Right renal pelvis (tissue), 4 donors: ENCODE data around the gene ASPN. TPM values are rescaled to one million over a fixed set of nuclear protein-coding genes. Genes with fewer than 3 reads are reported as not detected.

ENCODE experiments used
- DNase-seq, 4 donors: peaks; one replicate each; pipeline ENCODE4 v3.0.0-alpha.2; 2013; ENCODE audit warnings: low read depth in 4 of 4, low spot score in 3 of 4, missing footprints in 1 of 4
- polyA plus RNA-seq, 4 donors: library from polyadenylated mRNA; unstranded; fragments of 120-200 nt; gene quantifications; one replicate each; pipeline ENCODE4 v1.2.1, GENCODE V29; 2013; ENCODE audit not compliant: insufficient read length in 4 of 4

ASPN gene
- polyA plus RNA-seq, 4 donors: 16.8 to 25.1 (median 19.7) TPM

DNA sequence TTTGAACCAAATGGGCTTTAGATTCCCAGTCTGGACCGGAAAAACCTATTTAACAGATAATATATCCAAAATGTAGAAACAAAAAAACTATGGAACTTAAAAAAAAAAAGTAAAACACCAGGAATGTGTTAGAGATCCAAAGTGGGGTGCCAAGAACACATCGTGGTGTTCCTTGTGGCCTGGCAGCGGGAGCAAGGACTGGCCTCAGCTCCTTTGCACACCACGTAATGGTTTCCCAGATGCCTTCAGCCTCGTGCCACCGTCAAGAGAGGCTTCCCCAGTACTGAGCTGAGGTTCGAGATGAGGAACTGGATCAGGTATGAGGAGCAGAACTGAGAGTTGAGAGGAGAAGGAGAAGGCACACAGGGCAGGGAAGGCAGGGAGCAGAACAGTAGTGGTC is 3.5 kb downstream of the ASPN start:
- no peak for DNase-seq

- DNase-seq: no peak
Observed at GRCh38 chr9:92476962-92477361, 5.3 kb downstream of the ASPN start.

DNA sequence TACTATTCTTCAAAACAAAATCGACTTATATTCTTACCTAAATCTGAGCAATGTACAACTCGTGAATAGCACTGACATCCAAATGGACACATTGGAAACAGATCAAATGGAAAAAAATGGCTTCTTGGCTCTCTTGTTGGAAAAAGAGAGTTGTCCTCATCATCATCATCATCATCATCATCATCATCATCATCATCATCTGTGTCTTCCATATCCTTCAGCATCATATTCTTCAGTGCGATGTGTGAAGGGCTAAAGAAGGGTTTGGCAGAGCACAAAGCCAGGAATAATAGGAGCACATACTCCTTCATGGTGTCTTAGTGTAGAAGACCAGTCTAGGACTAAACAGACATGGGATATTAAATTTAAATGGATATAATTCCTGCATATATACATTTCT is 7.7 kb downstream of the ASPN start:
- no peak for DNase-seq

GRCh38 chr9:92468206-92468605 is 14.1 kb downstream of the ASPN start:
- no peak for DNase-seq

DNA sequence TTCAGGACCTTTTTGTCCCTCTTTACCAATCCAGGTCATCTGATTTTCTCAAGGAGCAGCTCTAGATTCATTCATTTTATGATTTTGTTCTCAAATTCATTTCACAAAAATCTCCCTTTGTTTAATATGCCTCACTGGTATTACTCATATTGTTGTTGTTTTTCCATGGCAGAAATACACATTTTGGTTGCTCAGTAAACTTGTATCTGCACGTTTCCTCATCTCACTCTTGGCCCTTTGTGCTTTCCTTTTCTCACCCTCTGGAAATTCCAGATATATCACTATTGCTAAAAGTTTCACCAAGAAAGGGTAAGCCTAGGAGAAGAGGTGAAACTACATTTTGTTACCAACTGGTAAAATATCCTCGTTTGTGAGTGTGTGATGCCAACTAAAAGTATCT is 14.8 kb downstream of the ASPN start:
- no peak for DNase-seq

- no peak for DNase-seq
Observed at GRCh38 chr9:92467041-92467440, 15.3 kb downstream of the ASPN start.

- DNase-seq: no peak
Observed at GRCh38 chr9:92463984-92464383, 18.3 kb downstream of the ASPN start.

GRCh38 chr9:92463387-92463786 is 18.9 kb downstream of the ASPN start:
- DNase-seq: no peak

DNA sequence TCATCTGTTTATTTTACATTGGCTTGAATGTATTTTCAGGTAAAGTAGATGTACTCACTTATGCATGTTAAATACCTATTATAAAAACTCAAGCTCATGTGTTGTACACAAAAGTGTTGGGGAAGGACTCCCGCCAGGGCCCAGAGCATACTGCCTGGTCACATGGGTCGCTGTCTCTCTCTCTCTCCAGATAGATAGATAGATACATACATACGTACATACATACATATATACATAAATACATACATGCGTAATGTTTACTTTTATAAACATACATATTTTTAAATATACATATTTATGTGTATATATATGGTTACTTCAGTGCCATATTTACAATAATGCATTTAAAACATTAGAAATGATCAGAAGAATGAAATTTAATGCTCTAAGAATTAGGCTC is 24.7 kb downstream of the ASPN start:
- no peak for DNase-seq

GRCh38 chr9:92455217-92455616 is 27.1 kb downstream of the ASPN start:
- no peak for DNase-seq

GRCh38 chr9:92446536-92446935 is 35.8 kb downstream of the ASPN start:
- DNase-seq: no peak

DNA sequence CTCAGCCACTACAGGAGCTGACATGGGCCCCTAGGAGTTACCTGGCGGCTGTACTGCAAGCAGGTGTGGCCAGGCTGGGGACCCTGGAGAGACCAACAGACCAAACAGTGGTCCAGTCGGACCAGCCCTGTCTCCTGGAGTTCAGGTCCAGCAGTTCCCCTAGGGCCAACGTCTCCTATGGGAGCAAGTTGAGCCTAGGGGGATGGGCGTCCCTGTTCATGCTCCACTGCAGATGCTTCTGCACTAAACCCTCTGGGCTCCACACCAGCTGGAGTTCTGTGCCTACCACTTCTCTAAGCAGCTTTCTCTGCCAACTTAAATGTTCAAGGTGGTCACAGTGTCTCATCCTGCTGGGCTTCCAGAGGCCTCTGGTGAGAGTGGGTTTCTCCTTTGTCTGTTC is 37.5 kb downstream of the ASPN start:
- DNase-seq: no peak

- no peak for DNase-seq
Observed at GRCh38 chr9:92440751-92441046, 41.6 kb downstream of the ASPN start.

DNA sequence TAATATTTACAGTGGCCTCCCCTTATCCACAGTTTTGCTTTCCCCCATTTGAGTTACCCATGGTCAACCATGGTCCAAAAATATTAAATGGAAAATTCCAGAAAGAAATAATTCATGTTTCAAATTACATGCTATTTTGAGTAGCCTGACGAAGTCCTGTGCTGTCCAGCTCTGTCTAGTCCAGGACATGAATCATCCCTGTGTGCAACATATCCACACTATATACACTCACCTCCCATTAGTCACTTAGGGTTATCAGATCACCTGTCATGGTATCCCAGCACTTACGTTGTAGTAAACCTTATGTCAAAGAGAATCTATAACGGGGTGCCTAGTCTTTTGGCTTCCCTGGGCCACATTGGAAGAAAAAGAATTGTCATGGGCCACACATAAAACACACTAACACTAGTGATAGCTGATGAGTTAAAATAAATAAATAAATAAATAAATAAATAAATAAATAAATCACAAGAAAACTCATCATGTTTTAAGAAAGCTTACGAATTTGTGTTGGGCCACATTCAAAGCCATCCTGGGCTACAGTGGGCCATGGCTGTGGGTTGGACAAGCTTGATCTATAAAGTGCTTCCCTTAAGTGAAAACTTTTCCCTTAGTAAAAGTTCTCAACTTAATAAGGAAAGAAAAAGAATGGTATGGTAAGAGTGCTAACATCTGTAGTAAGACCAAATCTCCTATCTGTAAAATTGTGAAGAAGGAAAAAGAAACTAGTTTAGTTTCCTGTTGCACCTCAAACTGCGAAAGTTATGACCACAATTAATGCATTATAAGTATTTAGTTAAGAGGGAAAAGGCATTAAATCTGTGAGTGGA is 42.2 kb downstream of the ASPN start:
- no peak for DNase-seq

GRCh38 chr9:92438900-92439526 is 43.3 kb downstream of the ASPN start:
- DNase-seq: no peak

GRCh38 chr9:92435263-92435662 is 47.0 kb downstream of the ASPN start:
- DNase-seq: no peak

GRCh38 chr9:92432972-92433548 is 49.2 kb downstream of the ASPN start:
- DNase-seq: no peak

DNA sequence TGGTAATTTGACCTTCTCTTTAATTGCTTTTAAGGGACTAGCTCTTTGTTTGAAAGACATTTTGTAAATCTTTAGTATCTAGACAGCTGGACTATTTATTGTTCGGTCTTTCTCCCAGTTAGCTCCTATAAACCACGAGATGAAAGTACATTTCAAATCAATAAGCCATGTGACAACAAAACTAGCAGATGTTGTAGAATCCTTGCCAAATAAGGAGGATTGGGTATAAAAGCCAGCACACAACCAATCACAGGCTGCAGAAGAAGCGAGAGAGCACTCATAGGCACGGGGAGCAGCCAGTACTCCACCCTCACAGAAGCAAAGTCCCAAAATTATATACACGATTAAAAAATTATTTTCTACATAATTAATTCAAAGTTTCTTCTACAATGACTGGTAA is 50.0 kb downstream of the ASPN start:
- no peak for DNase-seq

DNA sequence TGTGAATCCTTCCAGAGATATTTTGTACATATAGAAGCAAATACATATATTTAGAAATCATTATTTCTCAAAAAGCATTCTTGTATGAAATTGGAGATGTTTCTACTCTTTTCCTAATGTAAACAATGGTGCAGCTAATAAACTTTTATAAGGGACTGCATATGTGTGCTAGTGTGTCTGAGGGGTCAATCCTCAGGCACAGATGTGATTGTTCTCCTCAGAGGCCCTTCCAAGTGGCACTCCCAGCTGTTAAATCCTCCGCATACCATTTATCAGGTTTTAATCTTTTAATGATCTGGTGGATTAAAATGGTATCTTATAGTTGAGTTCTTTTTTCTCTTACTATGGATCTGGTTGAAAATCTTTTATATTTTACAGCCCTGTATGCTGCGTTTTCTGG is 52.5 kb downstream of the ASPN start:
- no peak for DNase-seq

- no peak for DNase-seq
Observed at GRCh38 chr9:92426501-92427145, 55.7 kb downstream of the ASPN start.

GRCh38 chr9:92425474-92425873 is 56.8 kb downstream of the ASPN start:
- DNase-seq: peak; percentile 54 to 76 (median 60)

DNA sequence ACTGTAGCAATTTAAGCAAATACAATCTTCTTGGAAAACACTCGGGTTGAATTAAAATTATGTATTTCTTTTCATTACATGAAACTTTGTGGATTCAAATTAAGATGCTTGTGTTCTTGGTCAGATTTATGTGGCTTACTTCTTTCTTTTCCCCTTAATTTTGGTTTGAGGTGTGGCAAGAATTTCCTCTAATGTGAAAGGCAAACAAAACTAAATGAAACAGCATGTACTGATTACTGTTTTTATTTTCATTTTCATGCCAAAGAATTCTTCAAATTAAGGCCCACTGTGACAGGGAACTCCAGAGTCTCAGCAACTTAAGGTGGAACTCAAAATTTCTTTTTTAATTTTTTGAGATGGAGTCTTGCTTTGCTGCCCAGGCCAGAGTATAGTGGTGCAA is 58.0 kb downstream of the ASPN start, which contains the start of gene OMD:
TSS of gene OMD (minus strand) at position 132 of the 400 bp plus-strand sequence. CDS start 6,913 bp downstream, outside the sequence.
- DNase-seq: no peak
